ENCODE measurements around the gene SHE.

The SHE gene

GRCh38 chr1:154476791-154477190 is 25.4 kb downstream of the SHE start:
- no peak for DNase-seq

DNA sequence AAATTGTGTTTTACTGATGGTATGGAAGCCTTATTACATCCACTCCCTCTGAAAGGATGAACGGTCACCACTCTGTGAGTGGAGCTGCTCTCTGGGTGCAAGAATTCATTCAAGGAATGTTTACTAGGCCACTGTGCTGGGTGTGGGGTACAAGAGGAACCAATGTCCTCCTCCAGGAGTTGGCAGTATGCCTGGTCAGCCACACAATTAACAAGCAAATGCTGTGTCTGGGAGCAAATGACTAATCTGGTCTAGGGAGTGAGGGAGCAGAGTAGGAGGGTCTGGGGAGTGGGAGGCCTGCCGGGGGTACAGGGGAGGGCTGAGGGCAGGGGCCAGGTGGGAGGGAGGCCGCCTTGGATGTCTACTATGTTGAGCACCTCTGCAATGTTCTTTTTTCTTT is 27.4 kb downstream of the SHE start:
- no peak for DNase-seq

DNA sequence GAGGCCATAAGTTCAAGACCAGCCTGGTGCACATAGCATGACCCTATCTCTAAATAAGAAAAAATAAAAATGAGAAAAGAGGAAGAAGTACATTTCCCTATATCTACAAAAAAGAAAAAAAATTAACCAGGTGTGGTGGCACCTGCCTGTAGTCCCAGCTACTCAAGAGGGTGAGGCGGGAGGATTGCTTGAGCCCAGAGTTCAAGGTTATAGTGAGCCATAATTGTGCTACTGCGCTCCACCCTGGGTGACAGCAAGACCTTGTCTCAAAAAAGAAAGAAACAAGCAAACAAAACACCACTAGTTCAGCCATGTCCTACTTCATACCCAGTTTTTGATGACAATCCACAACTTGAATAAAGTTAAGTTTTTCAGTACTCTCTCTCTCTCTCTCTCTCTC is 30.9 kb downstream of the SHE start:
- DNase-seq, result no peak

GRCh38 chr1:154469844-154470560 is 32.2 kb downstream of the SHE start:
- DNase-seq, result no peak

DNA sequence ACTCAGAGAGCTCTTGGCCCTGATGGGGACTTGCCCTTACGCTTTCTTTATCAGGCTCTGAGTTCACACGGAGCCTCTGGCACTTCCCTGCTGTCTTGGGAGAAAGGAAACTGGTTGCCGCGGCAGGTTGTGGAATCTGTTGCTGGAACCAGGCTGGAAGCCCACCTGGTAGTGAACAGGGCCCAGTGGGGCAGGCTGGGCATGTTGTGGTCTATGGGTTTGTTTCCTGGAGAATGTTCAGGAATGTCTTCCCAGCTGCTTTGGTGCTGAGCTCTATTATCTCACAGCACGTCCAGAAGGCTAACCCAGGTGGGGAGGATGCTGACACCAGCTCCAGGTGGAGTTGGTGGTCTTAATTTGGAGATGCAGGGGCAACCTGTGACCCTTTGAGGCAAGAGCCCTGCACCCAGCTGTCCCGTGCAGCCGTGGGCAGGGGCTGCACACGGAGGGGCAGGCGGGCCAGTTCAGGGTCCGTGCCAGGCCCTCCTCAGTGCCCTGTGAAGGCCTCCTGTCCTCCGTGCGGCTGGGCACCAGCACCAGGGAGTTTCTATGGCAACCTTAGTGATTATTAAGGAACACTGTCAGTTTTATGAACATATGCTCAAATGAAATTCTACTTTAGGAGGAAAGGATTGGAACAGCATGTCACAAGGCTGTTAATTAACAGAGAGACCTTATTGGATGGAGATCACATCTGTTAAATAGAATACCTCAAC is 33.5 kb downstream of the SHE start:
- DNase-seq, result no peak

GRCh38 chr1:154467434-154468102 is 34.6 kb downstream of the SHE start:
- no peak for DNase-seq

DNA sequence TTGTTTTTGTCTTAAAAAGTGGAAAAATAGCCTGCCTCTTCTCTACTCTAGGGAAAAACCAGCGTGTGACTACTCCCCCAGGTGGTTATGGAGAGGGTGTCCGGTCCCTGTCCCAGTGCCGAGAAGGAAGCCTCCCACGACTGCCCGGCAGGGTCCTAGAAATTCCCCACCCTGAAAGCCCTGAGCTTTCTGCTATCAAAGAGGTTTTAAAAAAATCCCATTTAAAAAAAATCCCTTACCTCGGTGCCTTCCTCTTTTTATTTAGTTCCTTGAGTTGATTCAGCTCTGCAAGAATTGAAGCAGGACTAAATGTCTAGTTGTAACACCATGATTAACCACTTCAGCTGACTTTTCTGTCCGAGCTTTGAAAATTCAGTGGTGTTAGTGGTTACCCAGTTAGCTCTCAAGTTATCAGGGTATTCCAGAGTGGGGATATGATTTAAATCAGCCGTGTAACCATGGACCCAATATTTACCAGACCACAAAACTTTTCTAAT is 35.2 kb downstream of the SHE start:
- no peak for DNase-seq

- no peak for DNase-seq
Observed at GRCh38 chr1:154466206-154466605, 36.0 kb downstream of the SHE start.

GRCh38 chr1:154465621-154466195 is 36.5 kb downstream of the SHE start:
- DNase-seq, result no peak

- DNase-seq, result peak; percentile 53
Observed at GRCh38 chr1:154463512-154463990, 38.7 kb downstream of the SHE start.

- DNase-seq, result no peak
Observed at GRCh38 chr1:154460695-154461260, 41.4 kb downstream of the SHE start.

GRCh38 chr1:154459080-154459479 is 43.1 kb downstream of the SHE start:
- DNase-seq, result no peak

DNA sequence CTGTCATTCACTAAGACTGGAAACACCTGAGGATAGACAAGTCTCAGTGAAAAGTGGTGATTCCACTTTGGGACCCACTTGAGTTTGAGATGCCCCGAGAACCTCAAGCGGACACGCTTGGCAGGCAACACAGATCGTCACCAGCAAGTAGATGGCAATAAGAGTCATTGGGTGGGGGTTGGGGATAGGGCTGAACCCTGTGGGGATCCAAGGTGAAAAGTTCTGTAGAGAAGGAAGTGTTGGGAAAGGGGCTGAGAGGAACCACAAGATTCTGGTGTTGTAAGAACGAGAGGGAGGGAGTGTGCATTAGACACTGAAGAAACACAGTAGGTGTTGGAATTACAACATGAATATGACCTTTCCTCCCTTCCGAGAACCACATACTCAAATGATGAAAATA is 45.6 kb downstream of the SHE start:
- no peak for DNase-seq

DNA sequence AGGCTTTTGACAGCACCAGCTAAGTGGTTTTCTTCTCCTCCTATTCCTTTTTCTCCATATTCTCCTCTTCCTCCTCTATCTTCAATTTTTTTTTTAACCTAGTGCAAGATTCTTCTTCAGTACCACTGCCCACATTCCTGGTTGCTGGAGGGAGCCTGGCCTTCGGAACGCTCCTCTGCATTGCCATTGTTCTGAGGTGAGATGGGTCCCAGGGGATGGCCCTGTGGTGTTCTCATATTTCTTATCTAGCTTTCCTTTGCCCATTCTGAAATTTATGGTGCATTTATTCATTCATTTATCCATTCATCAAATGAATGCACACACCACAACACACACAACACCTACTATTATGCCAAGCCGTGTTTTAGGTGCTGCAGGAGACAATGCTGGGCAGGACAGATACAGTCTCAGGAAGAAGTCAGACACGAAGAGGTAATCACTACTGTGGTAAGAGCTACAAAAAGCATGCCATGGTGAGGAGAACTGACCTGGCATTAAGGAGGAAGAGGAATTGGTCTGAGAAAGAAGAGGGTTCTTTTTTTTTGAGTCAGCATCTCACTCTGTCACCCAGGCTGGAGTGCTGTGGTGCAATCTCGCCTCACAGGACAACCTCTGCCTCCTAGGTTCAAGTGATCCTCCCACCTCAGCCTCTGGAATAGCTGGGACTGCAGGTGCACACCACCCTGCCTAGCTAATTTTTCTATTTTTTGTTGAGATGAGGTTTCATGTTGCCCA is 47.7 kb downstream of the SHE start:
- DNase-seq, result no peak

GRCh38 chr1:154453574-154454352 is 48.4 kb downstream of the SHE start:
- no peak for DNase-seq

GRCh38 chr1:154453161-154453560 is 49.1 kb downstream of the SHE start:
- DNase-seq, result no peak

- no peak for DNase-seq
Observed at GRCh38 chr1:154448331-154448811, 53.8 kb downstream of the SHE start.

GRCh38 chr1:154446789-154447188 is 55.4 kb downstream of the SHE start:
- no peak for DNase-seq

- DNase-seq, result no peak
Observed at GRCh38 chr1:154446292-154446691, 55.9 kb downstream of the SHE start.

DNA sequence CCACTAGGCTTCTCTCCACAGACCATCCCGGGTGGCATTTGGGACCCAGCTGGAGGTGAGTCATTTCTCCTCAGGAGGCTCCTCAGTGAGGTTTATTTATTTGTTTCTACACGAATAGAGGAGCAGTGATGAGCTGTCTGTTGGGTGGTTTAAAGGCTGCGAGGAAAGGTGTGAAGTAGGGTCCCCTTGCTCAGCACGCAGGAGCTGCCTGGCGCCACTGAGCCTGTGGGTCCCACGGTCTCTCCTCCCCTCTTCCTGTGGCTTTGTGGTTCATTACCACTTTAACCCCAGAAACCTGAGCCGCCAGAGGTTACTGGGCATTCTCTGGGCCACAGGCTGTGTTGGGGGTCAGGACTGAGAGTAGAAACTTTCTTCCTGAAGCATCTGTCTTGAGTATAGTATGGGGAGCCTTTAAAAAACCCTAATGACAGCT is 57.2 kb downstream of the SHE start:
- no peak for DNase-seq
